DMS153 (cell line): ENCODE results near the gene C19orf25.
"Not testable (repeated sequence)": the region's sequence is repeated elsewhere in the genome, so short reads cannot be mapped to it uniquely, and the experiment has no call there.

ENCODE experiments used
- DNase-seq: peaks from one replicate; lab custom pipeline; 2025; lab: John Stamatoyannopoulos, UW

Gene C19orf25

DNA sequence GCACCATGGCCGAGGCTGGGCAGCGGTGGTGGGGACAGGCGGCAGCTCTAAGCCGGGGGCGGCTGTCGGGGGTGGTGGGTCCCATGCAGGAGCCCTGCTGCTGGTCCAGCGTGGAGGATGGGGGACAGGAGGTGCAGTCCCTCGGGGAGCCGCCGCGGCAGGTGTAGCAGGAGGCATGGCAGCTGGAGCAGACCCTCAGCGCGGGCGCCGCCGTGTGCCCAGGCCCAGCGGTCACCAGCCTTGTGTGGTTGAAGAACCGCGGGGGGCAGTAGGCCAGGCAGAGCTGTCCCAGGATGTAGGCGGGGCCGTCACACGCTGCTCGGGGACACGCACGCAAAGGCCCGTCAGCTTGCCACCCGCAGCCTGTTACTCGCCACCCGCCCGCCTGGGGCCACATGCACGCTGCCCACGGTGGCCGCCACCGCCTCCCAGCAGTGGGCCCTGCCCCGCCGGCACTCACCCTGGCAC lies 2.9 kb upstream of the C19orf25 start:
- DNase-seq: no peak

DNA sequence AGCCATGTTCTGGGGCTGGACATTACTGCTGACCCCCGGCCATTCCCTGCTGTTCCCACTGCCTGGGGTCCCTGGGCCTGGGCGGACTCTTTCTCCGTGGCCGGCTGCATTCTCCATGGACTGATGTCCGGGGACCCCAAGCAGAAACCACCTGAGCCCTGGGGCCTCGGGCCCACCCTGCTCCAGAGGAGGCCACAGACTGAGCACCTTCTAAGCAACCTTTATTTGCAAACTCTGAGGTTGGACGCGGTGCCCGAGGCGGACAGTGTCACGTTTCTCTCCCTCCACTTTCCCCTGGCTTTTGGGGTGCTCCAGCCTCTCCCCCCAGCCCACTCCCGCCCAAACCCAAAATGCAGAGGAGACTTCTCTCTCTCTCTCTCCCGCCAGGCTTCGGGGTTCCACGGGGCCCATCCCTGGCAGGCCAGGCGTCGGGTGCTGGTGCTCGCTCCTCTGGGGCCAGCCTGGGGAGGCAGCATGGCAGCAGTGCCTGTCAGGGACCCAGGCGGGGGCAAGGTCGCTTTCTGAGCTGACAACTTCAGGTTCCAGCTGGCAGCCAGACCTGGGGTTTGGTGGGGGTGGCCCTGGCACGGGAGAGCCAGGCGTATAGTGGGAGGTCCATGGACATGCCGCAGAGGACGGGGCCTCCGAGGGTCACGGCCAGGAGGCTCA lies 2.3 kb upstream of the C19orf25 start:
- no peak for DNase-seq

DNA sequence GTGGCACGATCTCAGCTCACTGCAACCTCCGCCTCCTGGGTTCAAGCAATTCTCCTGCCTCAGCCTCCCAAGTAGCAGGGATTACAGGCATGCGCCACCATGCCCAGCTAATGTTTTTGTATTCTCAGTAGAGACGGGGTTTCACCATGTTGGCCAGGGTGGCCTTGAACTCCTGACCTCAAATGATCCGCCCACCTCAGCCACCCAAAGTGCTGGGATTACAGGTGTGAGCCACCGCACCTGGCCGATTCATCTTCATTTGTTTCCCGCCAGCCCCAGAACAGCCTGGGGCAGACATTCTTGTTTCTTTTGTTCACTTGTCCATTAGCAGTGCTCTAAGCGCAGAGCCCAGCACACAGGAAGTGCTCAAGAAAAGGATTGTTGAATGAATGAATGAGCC lies 2.0 kb downstream of the C19orf25 start:
- DNase-seq: not testable (repeated sequence)

DNA sequence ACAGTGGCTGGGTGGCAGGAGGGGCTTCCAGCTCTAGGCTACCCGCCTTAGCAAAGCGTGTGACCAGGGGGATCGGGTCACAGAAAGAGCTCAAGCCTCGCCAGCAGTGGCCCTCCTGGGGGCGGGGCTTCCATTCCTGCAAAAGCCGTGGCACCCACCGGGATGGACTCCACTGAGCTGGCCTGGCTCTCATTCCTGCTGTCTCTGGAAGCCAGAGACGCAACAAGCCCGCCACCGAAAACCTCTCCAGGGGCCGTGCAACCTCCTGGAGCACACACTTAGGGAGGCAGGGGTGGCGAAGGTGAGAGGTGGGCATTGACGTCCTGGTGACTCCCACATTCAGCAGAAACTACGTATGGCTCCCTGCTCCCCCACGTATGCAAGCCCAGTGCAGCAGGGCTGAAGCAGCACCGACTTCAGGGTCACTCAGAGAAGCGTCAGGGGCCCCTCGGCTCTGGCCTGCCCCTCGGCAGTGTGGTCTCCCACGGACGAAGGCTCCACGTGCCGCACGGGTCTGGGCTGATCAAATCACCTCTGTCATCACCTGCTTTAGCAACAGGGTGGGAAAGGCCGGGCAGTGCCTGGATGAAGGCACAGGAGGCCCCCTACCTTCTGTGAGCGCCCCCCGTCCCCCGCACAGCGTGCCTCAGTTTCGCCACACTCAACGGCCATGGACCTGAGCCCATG lies 3.1 kb downstream of the C19orf25 start:
- DNase-seq: no peak

DNA sequence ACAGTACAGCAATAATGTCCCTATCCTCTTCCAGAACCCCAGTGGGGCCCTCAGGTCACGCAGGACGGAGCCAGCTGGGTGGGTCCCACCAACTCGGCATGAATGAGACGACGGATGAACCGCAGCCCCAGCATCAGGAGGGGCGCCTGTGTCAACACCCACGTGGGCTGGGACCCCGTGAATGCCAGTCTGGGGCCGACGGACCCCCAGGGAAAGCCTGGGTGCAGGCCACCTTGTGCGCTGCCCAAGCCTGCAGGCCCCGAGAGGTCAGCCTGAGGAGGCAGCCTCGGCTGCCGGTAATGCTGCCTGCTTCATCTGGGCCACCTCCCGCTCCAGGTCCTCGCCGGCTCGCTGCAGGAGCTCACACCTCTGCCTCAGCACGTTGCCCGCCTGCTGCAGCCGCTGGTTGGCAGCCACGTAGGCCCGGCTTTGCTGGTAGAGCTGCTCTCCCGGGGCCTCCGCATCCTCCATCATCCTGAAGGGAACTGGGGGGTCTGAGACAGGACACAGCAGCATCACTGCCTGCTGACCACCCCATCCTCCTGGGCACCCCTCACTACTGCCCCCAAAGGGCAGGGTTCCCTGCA lies 4.2 kb downstream of the C19orf25 start:
- DNase-seq: no peak

DNA sequence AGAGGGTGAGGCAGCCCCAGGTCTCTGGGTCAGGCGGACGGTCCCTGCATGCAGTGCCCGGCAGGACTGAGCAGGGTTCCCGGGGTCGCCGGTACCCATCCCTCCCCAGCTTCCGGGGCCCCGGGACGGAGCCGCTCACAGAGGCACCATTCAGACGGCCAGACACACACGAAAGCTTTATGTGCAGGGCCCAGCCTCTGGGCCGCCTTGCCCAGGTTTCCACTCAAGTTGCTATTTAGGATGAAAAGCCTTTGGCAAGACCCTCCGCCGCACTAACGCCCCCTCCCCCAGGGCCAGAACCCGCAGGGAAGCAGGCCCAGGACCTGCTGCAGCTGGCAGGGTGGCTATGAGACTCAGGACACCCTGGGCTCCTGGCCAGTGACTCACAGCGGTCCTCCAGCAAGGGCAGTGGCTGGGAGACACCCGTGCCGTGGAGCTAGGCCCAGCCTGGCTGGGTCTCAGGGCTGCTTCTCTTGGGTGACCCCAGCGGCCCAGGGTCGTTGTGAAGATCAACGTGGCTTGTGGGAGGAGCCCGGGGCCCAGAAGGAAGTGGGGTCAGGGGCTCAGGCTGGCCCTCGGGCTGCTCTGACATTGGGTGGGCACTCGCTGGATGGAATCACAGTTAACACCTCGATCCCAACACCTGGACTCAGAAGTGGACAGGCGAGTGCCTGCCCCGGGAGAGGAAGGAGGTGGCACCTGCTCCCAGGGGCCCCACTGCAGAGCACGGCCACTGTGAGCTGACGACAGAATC lies 4.8 kb downstream of the C19orf25 start:
- DNase-seq: no peak

DNA sequence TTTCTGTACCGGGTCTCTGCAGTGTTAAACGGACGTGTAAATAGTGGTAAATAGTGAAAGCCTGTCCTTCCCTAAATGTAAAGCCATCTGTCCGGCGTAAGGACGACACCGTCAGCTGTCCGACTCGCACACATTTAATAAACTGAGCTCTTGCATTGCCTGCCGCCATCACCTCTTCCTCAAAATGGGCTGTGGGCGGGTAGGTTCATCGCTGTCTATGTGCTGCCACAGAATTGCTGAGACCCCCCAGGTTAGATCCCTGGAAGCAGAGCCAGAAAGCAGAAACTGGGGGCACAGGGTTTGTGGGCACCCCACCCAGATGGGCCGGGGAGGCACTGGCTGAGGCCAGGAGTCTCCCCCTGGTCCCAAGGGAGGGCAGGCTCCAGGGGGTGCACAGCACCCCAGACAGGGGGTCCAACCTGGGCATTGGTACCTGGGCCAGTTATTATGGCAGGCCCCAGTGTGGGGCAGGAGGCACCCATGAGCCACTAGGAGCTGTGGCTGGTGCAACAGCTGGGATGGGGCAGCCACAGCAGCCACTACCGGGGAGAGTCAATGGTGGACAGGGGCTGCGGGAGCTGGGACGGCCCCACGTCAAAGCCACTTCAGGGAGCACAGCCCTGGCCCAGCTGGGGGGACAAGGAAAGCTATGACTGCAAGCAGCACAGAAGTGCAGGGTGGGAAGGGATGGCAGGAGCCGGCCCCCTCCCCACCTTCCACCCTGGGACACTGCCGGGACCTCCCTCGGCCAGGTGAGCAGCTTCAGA lies 5.7 kb downstream of the C19orf25 start:
- DNase-seq: no peak

DNA sequence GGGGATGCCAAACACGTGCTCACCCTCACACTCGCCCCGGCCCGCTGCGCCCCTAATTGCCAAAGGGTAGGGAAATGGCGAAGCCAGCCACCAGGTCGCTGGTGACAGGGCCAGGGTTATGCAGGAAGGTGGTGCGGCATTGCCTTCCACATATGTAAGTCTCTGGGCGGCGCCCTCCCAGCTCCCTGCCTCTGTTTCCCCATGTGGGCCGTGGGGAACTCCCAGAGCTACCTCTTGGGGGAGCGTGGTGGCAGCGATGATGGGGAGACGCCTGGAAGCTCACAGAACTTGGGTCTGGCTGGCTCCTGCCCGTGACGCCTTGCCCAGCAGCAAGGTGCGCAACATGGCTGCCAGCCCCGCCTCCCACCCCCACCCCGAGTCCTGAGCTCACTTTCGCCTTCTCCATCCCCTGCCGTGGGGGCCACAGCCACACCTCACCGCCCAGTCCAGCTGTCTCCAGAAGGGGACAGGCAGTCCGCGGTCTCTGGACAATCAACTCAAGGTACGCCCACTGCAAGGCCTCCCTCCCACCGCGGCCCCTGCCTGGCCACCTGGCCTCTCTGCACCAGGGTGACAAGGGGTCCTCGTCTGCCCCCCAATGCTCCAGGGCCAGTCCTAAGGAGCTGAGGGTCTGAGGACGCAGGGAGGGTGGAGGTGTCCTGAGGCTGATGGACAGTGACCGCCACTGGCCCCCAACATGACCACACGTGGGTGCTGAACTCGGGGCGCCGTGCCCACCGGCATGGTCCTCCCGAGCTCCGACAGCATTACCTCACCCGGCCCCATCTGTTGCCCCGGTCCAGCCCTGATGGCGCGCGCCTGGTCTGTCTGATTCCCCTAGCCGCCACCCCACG lies 6.6 kb downstream of the C19orf25 start:
- no peak for DNase-seq

DNA sequence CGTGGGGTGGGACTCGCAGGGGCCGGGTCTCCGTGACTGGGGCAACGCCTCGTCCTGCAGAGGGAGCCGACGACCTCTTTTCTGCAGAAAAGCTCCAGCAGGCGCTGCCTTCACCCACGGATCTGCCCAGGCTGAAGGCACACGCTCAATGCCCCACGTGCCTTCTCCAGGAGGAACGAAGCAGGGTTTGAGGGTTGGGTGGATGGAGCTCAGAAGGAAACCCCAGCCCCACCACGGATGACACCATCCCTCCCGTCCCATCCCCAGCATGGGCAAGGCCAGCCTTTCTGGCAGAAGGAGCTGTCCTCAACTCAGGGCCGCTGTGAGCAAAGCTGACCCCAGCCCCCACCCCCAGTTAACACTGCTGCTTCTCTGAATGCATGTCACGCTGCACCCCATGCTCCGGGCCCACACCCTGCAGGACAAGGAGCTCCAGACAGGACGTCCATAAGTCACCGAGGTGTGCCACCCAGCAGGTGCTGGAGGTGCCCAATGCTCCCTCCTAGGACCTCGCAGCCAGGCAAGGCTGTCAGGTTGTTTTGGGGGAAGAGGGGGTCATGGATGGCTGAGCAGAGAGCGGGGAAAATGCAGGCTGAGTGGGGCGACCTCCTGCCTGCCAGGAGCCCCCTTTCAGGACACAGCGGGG lies 7.4 kb downstream of the C19orf25 start:
- DNase-seq: no peak

DNA sequence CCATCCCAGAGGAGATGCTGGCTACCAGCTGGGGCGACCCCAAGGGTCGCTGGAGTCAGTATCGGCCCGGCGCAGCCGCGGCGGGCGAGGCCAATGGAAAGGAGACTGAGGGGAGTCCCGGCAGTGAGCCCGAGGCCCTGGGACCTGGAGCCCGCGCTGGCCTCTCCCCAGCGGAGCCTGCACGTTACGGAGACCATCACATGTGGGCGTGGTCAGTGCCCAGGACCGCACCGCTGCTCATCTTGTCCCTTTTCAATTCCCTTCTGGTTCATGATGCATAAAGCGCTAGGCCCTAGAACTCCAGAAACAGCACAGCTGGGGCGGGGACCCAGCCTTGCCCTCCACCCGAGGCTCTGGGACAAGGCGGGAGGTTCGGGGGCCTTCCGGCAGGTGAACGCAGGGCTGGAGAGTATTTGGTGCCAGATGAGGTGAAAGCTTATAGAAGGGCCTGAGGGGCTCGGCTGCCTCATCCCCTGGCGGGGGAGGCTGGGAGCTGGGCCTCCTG lies 8.0 kb downstream of the C19orf25 start:
- no peak for DNase-seq

DNA sequence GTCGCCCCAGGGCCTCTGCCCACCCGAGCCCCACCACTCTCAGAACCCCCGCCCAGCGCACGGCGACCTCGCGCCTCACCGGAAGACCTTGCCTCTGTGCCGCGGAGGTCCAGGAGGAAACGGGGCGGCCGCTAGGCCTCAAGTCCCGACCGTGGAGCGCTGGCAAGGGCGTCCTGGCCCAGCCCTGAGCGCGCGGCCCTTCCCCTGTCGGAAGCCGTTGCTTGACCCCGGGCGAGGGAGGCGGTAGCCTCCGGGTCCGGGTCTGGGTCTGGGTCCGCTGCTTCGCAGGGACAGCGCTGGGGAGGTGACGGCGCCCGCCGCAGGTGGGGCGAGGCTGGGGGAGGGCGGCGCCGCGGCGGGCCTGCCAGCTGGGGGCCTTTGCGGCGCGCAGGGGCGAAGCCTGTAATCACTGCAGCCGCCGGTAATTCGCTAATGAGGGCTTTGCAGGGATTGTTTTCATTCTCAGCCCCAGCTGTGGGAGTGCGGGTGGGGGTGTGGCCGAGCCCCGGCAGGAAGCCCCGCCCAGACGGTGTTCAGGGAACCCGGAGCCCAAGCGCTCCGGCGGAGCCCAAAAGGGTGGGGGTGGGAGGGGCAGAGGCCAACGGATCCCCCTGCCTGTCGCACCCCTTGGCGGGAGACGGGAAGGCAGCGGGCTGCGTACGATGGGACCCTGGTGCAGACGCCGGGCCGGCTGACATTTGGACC lies 8.6 kb downstream of the C19orf25 start:
- DNase-seq: peak; percentile 33

DNA sequence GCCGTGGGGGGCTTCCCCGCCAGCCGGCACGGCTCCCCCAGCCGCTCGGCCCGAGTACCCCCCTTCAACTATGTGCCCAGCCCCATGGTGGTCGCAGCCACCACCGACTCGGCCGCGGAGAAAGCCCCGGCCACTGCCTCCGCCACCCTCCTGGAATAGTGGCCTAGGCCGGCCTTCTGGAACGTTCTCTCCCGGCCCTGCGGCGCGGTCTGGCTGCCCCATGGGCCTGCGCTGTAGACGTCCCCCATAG lies 9.0 kb downstream of the C19orf25 start:
- DNase-seq: no peak

DNA sequence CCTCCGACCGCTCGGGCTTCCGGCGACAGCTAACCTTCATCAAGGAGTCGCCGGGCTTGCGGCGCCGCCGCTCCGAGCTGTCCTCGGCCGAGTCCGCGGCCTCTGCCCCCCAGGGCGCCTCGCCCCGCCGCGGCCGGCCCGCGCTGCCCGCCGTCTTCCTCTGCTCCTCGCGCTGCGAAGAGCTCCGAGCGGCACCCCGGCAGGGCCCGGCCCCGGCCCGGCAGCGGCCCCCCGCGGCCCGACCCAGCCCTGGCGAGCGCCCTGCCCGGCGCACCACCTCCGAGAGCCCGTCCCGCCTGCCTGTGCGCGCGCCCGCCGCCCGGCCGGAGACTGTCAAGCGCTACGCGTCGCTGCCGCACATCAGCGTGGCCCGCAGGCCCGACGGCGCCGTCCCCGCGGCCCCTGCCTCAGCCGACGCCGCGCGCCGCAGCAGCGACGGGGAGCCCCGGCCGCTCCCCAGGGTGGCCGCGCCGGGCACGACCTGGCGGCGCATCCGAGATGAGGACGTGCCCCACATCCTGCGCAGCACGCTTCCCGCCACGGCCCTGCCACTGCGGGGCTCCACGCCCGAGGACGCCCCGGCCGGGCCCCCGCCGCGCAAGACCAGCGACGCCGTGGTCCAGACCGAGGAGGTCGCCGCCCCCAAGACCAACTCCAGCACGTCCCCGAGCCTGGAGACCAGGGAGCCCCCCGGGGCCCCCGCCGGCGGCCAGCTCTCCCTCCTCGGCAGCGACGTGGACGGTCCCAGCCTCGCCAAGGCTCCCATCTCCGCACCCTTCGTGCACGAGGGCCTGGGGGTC lies 9.6 kb downstream of the C19orf25 start:
- no peak for DNase-seq

DNA sequence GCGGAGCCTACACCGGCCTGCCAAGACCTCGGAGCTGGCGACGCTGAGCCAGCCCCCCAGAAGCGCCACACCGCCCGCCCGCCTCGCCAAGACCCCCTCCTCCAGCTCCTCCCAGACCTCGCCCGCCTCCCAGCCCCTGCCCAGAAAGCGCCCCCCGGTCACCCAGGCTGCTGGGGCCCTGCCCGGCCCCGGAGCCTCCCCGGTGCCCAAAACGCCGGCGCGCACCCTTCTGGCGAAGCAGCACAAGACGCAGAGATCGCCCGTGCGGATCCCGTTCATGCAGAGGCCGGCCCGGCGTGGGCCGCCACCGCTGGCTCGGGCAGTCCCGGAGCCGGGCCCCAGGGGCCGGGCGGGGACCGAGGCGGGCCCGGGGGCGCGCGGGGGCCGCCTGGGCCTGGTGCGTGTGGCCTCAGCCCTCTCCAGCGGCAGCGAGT lies 10.2 kb downstream of the C19orf25 start:
- DNase-seq: no peak

DNA sequence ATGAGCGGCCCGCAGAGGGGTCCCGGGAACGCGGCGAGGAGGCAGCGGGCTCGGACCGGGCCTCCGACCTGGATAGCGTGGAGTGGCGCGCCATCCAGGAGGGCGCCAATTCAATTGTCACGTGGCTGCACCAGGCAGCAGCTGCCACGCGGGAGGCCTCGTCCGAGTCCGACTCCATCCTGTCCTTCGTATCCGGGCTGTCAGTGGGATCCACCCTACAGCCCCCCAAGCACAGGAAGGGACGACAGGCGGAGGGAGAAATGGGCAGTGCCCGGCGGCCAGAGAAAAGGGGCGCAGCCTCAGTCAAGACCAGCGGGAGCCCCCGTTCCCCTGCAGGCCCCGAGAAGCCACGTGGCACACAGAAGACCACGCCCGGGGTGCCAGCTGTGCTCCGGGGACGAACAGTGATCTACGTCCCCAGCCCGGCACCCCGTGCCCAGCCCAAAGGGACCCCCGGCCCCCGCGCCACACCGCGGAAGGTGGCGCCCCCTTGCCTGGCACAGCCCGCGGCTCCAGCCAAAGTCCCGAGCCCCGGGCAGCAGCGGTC lies 10.7 kb downstream of the C19orf25 start:
- DNase-seq: no peak

DNA sequence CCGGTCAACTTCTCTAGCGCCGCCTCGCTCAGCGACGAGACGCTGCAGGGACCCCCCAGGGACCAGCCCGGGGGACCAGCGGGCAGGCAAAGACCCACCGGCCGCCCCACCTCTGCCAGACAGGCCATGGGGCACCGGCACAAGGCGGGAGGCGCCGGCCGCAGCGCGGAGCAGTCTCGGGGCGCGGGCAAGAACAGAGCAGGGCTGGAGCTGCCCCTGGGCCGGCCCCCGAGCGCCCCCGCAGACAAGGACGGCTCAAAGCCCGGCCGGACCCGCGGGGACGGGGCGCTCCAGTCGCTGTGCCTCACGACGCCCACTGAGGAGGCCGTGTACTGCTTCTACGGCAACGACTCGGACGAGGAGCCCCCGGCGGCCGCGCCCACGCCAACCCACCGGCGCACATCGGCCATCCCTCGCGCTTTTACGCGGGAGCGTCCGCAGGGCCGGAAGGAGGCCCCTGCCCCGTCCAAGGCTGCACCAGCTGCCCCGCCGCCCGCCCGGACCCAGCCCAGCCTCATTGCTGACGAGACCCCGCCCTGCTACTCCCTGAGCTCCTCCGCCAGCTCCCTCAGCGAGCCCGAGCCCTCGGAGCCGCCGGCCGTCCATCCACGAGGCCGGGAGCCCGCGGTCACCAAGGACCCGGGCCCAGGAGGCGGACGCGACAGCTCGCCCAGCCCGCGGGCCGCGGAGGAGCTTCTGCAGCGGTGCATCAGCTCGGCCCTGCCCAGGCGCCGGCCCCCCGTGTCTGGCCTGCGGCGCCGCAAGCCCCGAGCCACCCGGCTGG lies 11.3 kb downstream of the C19orf25 start:
- DNase-seq: no peak

DNA sequence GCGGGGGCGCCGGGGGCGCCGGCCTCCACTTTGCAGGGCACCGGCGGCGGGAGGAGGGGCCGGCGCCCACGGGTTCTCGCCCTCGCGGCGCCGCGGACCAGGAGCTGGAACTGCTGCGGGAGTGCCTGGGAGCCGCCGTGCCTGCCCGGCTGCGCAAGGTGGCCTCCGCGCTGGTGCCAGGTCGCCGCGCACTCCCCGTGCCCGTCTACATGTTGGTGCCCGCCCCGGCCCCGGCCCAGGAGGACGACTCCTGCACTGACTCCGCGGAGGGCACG lies 11.9 kb downstream of the C19orf25 start:
- no peak for DNase-seq
